Measurements from ENCODE around the gene SAMD10.
"Not testable (repeated sequence)": the region's sequence is repeated elsewhere in the genome, so short reads cannot be mapped to it uniquely, and the experiment has no call there.

Gene SAMD10

GRCh38 chr20:64000906-64001305, 21.5 kb upstream of the SAMD10 start:
- DNase-seq: no peak

GRCh38 chr20:63982937-63983336, 3.5 kb upstream of the SAMD10 start:
- DNase-seq: no peak

- DNase-seq: peak; percentile 84 to 94 (median 92)
Observed at GRCh38 chr20:63980806-63981728, 1.6 kb upstream of the SAMD10 start, which contains the start of gene PRPF6. Gene PRPF6 (plus strand): TSS chr20:63981132. CDS start chr20:63981246, 114 bp downstream.

GRCh38 chr20:63980317-63980805, 919 bp upstream of the SAMD10 start:
- peak in 3 of 6 experiments; percentile 54 to 66 (median 57) for DNase-seq

- no peak for DNase-seq
Observed at GRCh38 chr20:63979229-63979556, 249 bp downstream of the SAMD10 start.

- peak in 5 of 6 experiments; percentile 25 to 49 (median 30) for DNase-seq
Observed at GRCh38 chr20:63978319-63979228, 868 bp downstream of the SAMD10 start.

- peak in 1 of 6 experiments; percentile 26 for DNase-seq
Observed at GRCh38 chr20:63977739-63978276, 1.6 kb downstream of the SAMD10 start.

GRCh38 chr20:63976980-63977738, 2.3 kb downstream of the SAMD10 start:
- DNase-seq: no peak

GRCh38 chr20:63976511-63976910, 2.9 kb downstream of the SAMD10 start:
- DNase-seq: peak in 1 of 6 experiments; percentile 23

- no peak for DNase-seq
Observed at GRCh38 chr20:63974402-63975200, 4.8 kb downstream of the SAMD10 start.

GRCh38 chr20:63973636-63974401, 5.6 kb downstream of the SAMD10 start:
- peak; percentile 40 to 86 (median 74) for DNase-seq

- no peak for DNase-seq
Observed at GRCh38 chr20:63973160-63973479, 6.3 kb downstream of the SAMD10 start.

- no peak for DNase-seq
Observed at GRCh38 chr20:63972312-63973159, 6.9 kb downstream of the SAMD10 start.

GRCh38 chr20:63971960-63972311, 7.5 kb downstream of the SAMD10 start:
- not testable (repeated sequence) for DNase-seq

- DNase-seq: no peak
Observed at GRCh38 chr20:63970714-63971431, 8.6 kb downstream of the SAMD10 start.

- DNase-seq: peak in 5 of 6 experiments; percentile 45 to 66 (median 58)
Observed at GRCh38 chr20:63969838-63970713, 9.4 kb downstream of the SAMD10 start, which contains the start of gene ZNF512B. Gene ZNF512B (minus strand): TSS chr20:63969930. CDS start chr20:63967950, 1,980 bp downstream.

GRCh38 chr20:63968928-63969760, 10.3 kb downstream of the SAMD10 start:
- DNase-seq: peak in 4 of 6 experiments; percentile 41 to 66 (median 50)

Measured in stimulated activated naive CD4-positive, alpha-beta T cell (primary cell).